CD14-positive monocyte (primary cell): Measurements from ENCODE around the gene STX11. TPM values are rescaled to one million over a fixed set of nuclear protein-coding genes. Genes with fewer than 3 reads are reported as not detected.

Experiments used
- DNase-seq, 3 donors: peaks; one replicate each; pipeline ENCODE4 v3.0.0-alpha.2; 2011 to 2022
- H2AFZ ChIP-seq: 2 replicates; pipeline ENCODE4 v1.6.0; 2012; ENCODE audit warnings: mild to moderate bottlenecking, low read depth, low read length, inconsistent platforms; ENCODE audit not compliant: insufficient read depth, poor library complexity, severe bottlenecking
- H3K27ac ChIP-seq, 2 donors: 1 replicate in 1 of 2; 2 replicates in 1 of 2; pipeline ENCODE4 v1.5.1; 2012 to 2013; ENCODE audit warnings: low read length in 2 of 2, control low read depth in 1 of 2, inconsistent platforms in 1 of 2, low read depth in 1 of 2, mild to moderate bottlenecking in 1 of 2
- H3K27me3 ChIP-seq, 2 donors: one replicate each; pipeline versions ENCODE4 v1.6.0 to v1.6.1; 2011 to 2013; ENCODE audit warnings: low read length in 2 of 2; ENCODE audit not compliant: control insufficient read depth in 2 of 2, insufficient read depth in 2 of 2
- H3K36me3 ChIP-seq, 2 donors: replicated peaks in 1 of 2; 1 replicate in 1 of 2; 2 replicates in 1 of 2; pipeline versions ENCODE4 v1.5.1 to v1.6.1; 2012 to 2013; ENCODE audit warnings: low read length in 2 of 2, control low read depth in 1 of 2, inconsistent platforms in 1 of 2, mild to moderate bottlenecking in 1 of 2; ENCODE audit not compliant: insufficient read depth in 2 of 2, control insufficient read depth in 1 of 2
- H3K4me1 ChIP-seq, 2 donors: 1 replicate in 1 of 2; 2 replicates in 1 of 2; pipeline versions ENCODE4 v1.5.1 to v1.6.1; 2012 to 2013; ENCODE audit warnings: low read length in 2 of 2, control low read depth in 1 of 2, inconsistent platforms in 1 of 2, mild to moderate bottlenecking in 1 of 2, moderate library complexity in 1 of 2; ENCODE audit not compliant: insufficient read depth in 2 of 2, control insufficient read depth in 1 of 2
- H3K4me2 ChIP-seq: replicated peaks from 2 replicates; pipeline ENCODE3; 2012; ENCODE audit warnings: low read length, moderate library complexity, mild to moderate bottlenecking; ENCODE audit not compliant: poor library complexity, severe bottlenecking; ENCODE audit errors: extremely low read depth
- H3K4me3 ChIP-seq, 3 experiments: fragments of 200-600 bp in 1 of 3; sonication (generic) in 1 of 3; replicated peaks in 1 of 3; 1 replicate in 2 of 3; 2 replicates in 1 of 3; pipeline ENCODE4 v1.5.1; 2011 to 2013; ENCODE audit warnings: low read length in 3 of 3, mild to moderate bottlenecking in 3 of 3, control low read depth in 2 of 3, low read depth in 2 of 3, inconsistent platforms in 1 of 3, moderate library complexity in 1 of 3
- H3K79me2 ChIP-seq: 2 replicates; pipeline ENCODE4 v1.6.0; 2012; ENCODE audit warnings: mild to moderate bottlenecking, control low read depth, inconsistent platforms, low read length, moderate library complexity; ENCODE audit not compliant: insufficient read depth
- H3K9ac ChIP-seq: 2 replicates; pipeline ENCODE4 v1.6.0; 2017; ENCODE audit warnings: low read length, mild to moderate bottlenecking; ENCODE audit not compliant: insufficient read depth, poor library complexity, severe bottlenecking
- H3K9me3 ChIP-seq, 2 donors: replicated peaks in 1 of 2; 1 replicate in 1 of 2; 2 replicates in 1 of 2; pipeline versions ENCODE4 v1.5.1 to v1.6.1; 2012 to 2013; ENCODE audit warnings: low read length in 2 of 2, control low read depth in 1 of 2; ENCODE audit not compliant: control insufficient read depth in 1 of 2, insufficient read depth in 1 of 2
- H4K20me1 ChIP-seq: 2 replicates; pipeline ENCODE4 v1.6.0; 2012; ENCODE audit warnings: mild to moderate bottlenecking, low read length, control low read depth, moderate library complexity; ENCODE audit not compliant: insufficient read depth
- H3K27ac Mint-ChIP-seq, 7 donors: one replicate each; pipeline ENCODE4 v1.8.0; 2020; ENCODE audit warnings: mild to moderate bottlenecking in 7 of 7, mixed read lengths in 7 of 7, moderate library complexity in 6 of 7, inconsistent platforms in 2 of 7
- H3K27me3 Mint-ChIP-seq, 3 donors: one replicate each; pipeline ENCODE4 v1.8.0; 2021 to 2022; ENCODE audit warnings: low read depth in 3 of 3, mild to moderate bottlenecking in 3 of 3, mixed read lengths in 3 of 3, moderate library complexity in 3 of 3, inconsistent platforms in 1 of 3
- H3K36me3 Mint-ChIP-seq, 2 donors: one replicate each; pipeline ENCODE4 v1.8.0; 2020; ENCODE audit warnings: mixed read lengths in 2 of 2, inconsistent platforms in 1 of 2, mild to moderate bottlenecking in 1 of 2
- H3K4me1 Mint-ChIP-seq: one replicate; pipeline ENCODE4 v1.8.0; 2020; ENCODE audit warnings: mild to moderate bottlenecking, mixed read lengths
- H3K4me3 Mint-ChIP-seq, 2 donors: one replicate each; pipeline ENCODE4 v1.8.0; 2020; ENCODE audit warnings: mild to moderate bottlenecking in 2 of 2, mixed read lengths in 2 of 2, moderate library complexity in 1 of 2
- H3K9me3 Mint-ChIP-seq, 7 donors: one replicate each; pipeline ENCODE4 v1.8.0; 2020 to 2022; ENCODE audit warnings: mixed read lengths in 7 of 7, mild to moderate bottlenecking in 6 of 7, moderate library complexity in 6 of 7, inconsistent platforms in 2 of 7
- WGBS: methylation state at CpG from one replicate; pipeline ENCODE4 v1.1.5; 2013; ENCODE audit warnings: missing lambda C conversion rate; ENCODE audit not compliant: insufficient coverage; 5-methylcytosine and 5-hydroxymethylcytosine counted together
- intact Hi-C, 2 donors: fragments of 100-400 bp; cut with micrococcal nuclease; formaldehyde crosslinking; loops; one replicate each; pipeline versions ENCODE4 v1.15.0 to v1.15.1; 2023
- polyA plus RNA-seq, 3 donors: library from polyadenylated mRNA; depleted of rRNA in 1 of 3; unstranded in 2 of 3; stranded (reverse) in 1 of 3; fragments of 300-500 nt in 2 of 3; fragments of >200 nt in 1 of 3; fragmentation: Illumina TruSeq in 2 of 3; gene quantifications; 1 replicate in 2 of 3; 2 replicates in 1 of 3; pipeline ENCODE4 v1.2.3, GENCODE V29; 2012 to 2021
- TF ChIP-seq, protein P1 (sequence below): fragments of 200-600 bp; IDR thresholded peaks from one replicate; pipeline ENCODE4 v1.8.0; 2022; ENCODE audit warnings: antibody characterized with exemption, mild to moderate bottlenecking

Gene STX11
- polyA plus RNA-seq, 3 donors, result 276 to 372 (median 367) TPM

GRCh38 chr6:144165784-144166183, 15.5 kb downstream of the STX11 start:
- peaks cover 27 to 71% of the 10 kb centered on the region in 2 donors for H3K36me3 ChIP-seq
- no peaks in the 10 kb centered on the region for H3K27me3 ChIP-seq
- H3K9ac ChIP-seq, result no peak overlapping the region
- Mint-ChIP-seq H3K9me3 (peaks cover 0 to 2% (median 0%) of the 10 kb centered on the region in 7 donors), H3K4me3 (no peak overlapping the region), H3K4me1 (peaks cover 66% of the 10 kb centered on the region), H3K27ac (peak overlapping the region in 1 of 7 donors; percentile 21), H3K27me3 (peaks cover 0 to 1% (median 0%) of the 10 kb centered on the region in 3 donors), H3K36me3 (peaks cover 58 to 73% of the 10 kb centered on the region in 2 donors)
- TF ChIP-seq, protein P1, sequence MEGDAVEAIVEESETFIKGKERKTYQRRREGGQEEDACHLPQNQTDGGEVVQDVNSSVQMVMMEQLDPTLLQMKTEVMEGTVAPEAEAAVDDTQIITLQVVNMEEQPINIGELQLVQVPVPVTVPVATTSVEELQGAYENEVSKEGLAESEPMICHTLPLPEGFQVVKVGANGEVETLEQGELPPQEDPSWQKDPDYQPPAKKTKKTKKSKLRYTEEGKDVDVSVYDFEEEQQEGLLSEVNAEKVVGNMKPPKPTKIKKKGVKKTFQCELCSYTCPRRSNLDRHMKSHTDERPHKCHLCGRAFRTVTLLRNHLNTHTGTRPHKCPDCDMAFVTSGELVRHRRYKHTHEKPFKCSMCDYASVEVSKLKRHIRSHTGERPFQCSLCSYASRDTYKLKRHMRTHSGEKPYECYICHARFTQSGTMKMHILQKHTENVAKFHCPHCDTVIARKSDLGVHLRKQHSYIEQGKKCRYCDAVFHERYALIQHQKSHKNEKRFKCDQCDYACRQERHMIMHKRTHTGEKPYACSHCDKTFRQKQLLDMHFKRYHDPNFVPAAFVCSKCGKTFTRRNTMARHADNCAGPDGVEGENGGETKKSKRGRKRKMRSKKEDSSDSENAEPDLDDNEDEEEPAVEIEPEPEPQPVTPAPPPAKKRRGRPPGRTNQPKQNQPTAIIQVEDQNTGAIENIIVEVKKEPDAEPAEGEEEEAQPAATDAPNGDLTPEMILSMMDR, result no peak
- peaks cover 56 to 78% of the 10 kb centered on the region in 2 donors for H3K4me1 ChIP-seq
- peak overlapping the region in 1 of 3 experiments; percentile 9 for H3K4me3 ChIP-seq
- H3K27ac ChIP-seq, result peak overlapping the region in 1 of 2 donors; percentile 55
- peak overlapping the region; percentile 7 for H3K4me2 ChIP-seq
- H3K79me2 ChIP-seq, result peaks cover 99% of the 10 kb centered on the region
- no peak overlapping the region for H2AFZ ChIP-seq
- DNase-seq, result no peak
- no peaks in the 10 kb centered on the region for H3K9me3 ChIP-seq
- H4K20me1 ChIP-seq, result peaks cover 100% of the 10 kb centered on the region
- WGBS, result no CpG with 5 or more reads among the region's 5 CpGs
- intact Hi-C loops, result no loop called here

- Histone ChIP-seq H3K27me3 (no peaks in the 10 kb centered on the region), H4K20me1 (peaks cover 100% of the 10 kb centered on the region), H3K4me1 (peaks cover 39 to 69% of the 10 kb centered on the region in 2 donors), H3K79me2 (peaks cover 100% of the 10 kb centered on the region), H3K36me3 (peaks cover 47 to 86% of the 10 kb centered on the region in 2 donors), H2AFZ (no peak overlapping the region), H3K9me3 (no peaks in the 10 kb centered on the region), H3K27ac (peak overlapping the region in 1 of 2 donors; percentile 22), H3K4me2 (no peak overlapping the region), H3K4me3 (no peak overlapping the region), H3K9ac (no peak overlapping the region)
- peaks cover 0 to under 1% (median 0%) of the 10 kb centered on the region in 7 donors for H3K9me3 Mint-ChIP-seq
- intact Hi-C loops, result loop anchor here in 1 of 2 donors (5.0 kb wide), 1 partner anchor 47 kb away; no protein-coding TSS in a partner anchor
- peaks cover 0 to 1% (median 0%) of the 10 kb centered on the region in 3 donors for H3K27me3 Mint-ChIP-seq
- H3K4me1 Mint-ChIP-seq, result peaks cover 65% of the 10 kb centered on the region
- no peak overlapping the region for H3K4me3 Mint-ChIP-seq
- TF ChIP-seq, protein P1, result no peak
- H3K27ac Mint-ChIP-seq, result peak overlapping the region in 6 of 7 donors; percentile 1 to 86 (median 52)
- no CpG with 5 or more reads among the region's 2 CpGs for WGBS
- H3K36me3 Mint-ChIP-seq, result peaks cover 76 to 88% of the 10 kb centered on the region in 2 donors
- DNase-seq, result no peak
Observed at GRCh38 chr6:144170044-144170443, 19.7 kb downstream of the STX11 start.
